GM12872 (cell line): ENCODE measurements around the gene C11orf97.

Experiments
- CTCF ChIP-seq: IDR thresholded peaks from 3 replicates; pipeline ENCODE4 v1.5.1; 2011; ENCODE audit warnings: low read depth, mild to moderate bottlenecking, low read length, moderate library complexity; ENCODE audit not compliant: insufficient read depth

The C11orf97 gene

GRCh38 chr11:94563176-94563847, 51.1 kb downstream of the C11orf97 start:
- no peak for TF ChIP-seq CTCF

- no peak for TF ChIP-seq CTCF
Measured at GRCh38 chr11:94563848-94564467, 51.7 kb downstream of the C11orf97 start.

- no peak for TF ChIP-seq CTCF
Measured at GRCh38 chr11:94567181-94567670, 55.0 kb downstream of the C11orf97 start, which contains the start of gene PIWIL4. Gene PIWIL4, plus strand, starts transcription at chr11:94567368. Its CDS starts 151 bp downstream, at chr11:94567519.

GRCh38 chr11:94568200-94568599, 55.9 kb downstream of the C11orf97 start:
- no peak for TF ChIP-seq CTCF

- TF ChIP-seq CTCF = no peak
Measured at GRCh38 chr11:94568717-94569116, 56.5 kb downstream of the C11orf97 start.

GRCh38 chr11:94574193-94574961, 62.1 kb downstream of the C11orf97 start:
- no peak for TF ChIP-seq CTCF

- no peak for TF ChIP-seq CTCF
Measured at GRCh38 chr11:94576306-94576705, 64.0 kb downstream of the C11orf97 start.
